NCI-H1417 treated with DMSO at 0.1 percent for 48 hours (cell line): ENCODE results near the gene PARP1.
"Not testable (repeated sequence)": the region's sequence is repeated elsewhere in the genome, so short reads cannot be mapped to it uniquely, and the experiment has no call there.

Experiments used
- DNase-seq: peaks from one replicate; lab custom pipeline; 2025; lab: John Stamatoyannopoulos, UW

PARP1 gene

DNA sequence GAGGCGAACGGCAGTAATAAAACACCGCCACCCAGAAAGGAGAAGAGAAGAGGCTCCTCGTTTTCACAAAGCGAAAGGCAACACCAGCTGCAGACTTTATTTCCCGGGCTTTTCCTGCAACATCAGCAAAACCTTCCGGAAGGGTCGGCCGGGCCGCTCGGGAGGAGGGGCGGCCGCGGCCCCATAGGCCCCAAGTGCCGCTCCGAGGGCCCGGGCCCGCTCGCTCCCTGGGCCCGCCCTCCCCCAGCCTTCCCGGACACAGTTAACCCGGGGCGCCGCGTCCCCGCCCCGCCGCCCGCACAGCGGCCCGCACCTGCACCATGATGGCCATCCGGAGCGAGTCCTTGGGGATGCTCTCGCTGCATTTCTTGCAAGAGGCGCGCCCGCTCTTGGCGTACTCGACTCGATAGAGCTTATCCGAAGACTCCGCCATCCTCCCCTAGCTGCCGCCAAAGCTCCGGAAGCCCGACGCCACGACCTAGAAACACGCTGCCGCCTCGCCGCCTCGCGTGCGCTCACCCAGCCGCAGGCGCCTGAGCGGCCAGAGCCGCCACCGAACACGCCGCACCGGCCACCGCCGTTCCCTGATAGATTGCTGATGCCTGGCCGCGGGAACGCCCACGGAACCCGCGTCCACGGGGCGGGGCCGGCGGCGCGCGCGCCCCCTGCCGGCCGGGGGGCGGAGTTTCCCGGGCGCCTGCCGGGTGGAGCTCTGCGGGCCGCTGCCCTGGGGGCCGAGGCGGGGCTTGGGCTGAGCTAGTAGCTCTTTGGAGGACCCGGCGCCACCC lies at the start of gene PARP1:
PARP1 (minus strand) TSS at position 597 of the 788 bp plus-strand sequence; CDS start at position 433, 164 bp downstream.
- peak; percentile 38 for DNase-seq

GRCh38 chr1:226457307-226457712 lies 49.4 kb upstream of the PARP1 start:
- no peak for DNase-seq

DNA sequence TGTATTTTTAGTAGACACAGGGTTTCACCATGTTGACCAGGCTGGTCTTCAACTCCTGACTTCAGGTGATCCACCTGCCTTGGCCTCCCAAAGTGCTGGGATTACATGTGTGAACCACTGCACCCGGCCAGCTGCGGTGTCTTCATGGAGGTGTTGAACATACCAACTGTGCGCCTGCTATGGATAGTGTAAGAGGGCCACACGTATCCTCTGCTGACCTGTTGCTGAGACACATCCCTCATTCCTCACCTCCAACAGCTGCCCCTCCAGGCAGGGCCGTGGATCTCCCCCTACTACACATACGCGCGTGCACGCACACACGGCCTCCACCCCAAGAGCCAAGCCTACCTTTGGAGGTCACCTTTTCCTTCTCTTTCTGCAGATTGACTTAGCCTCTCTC lies 48.0 kb upstream of the PARP1 start:
- no peak for DNase-seq

DNA sequence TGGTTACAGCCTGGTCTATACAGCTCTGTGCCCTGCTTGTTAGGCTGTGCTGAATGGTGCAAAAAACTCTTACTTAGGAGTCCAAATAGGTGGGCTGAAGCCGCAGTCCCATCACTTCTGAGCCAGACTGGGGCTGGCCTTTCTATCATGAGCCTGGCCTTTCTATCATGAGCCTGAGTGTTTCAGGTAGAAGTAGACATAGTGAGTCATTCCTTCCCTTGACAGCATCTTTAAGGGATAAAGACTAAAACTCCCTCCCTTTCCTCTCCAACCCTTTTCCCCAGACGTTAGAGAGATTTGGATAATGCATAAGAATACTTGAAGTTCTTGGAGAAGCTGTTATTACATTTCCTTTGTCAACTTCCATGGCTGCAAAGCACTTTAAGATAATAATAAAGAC lies 46.5 kb upstream of the PARP1 start:
- DNase-seq, result no peak

DNA sequence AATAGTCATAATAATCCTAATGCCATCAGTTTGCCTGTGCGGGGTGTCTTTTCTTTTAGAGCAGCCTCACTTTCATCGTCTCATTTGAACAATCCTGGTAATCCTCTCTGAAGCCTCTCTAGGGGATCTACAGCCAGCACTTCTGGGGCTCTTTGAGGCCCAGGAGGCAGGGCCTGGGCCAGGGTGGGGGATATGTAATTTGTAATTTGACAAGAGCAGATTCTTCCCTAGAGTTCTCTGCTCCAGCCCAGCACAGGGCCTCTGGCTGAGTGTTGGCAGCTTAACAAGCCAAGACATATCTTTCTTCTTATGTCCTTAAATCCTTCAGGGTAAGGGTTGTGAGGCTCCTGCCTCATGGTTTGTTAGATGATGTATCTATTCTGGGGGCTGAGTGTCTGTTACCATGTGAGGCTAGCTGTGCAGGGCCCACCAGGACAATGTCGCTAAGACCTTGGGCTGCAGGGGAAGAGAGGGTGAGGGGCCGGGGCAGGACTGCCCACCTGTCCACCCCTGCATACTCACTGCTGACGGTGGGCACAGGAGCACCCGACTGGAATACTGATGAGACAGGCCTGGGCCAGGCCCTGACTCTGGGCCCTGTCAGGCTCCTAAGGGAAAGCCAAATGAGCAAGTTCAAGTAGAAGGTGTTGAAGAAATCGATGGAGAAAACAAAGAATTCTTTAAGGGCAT lies 45.3 kb upstream of the PARP1 start:
- no peak for DNase-seq

GRCh38 chr1:226450688-226451087 lies 42.8 kb upstream of the PARP1 start:
- DNase-seq, result no peak

DNA sequence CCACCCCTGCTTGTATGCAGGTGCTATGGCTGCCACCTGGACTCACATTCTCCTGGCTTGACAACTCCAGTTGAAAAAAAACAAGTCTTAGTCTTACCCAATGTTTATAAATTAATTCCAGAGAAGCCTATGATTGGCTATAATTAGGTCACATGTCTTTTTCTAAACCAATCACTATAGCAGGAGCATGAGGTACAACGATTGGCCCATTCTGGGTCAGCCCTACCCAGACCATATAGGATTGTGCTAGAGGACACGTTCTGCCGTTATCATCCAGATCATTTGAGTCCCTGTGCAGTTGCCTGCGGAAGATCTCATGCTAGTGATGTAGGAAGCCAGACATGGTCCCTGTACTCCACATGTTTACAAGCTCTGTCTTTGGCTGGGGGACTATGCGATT lies 41.9 kb upstream of the PARP1 start:
- no peak for DNase-seq

- DNase-seq, result no peak
Observed at GRCh38 chr1:226447932-226448665, 40.2 kb upstream of the PARP1 start.

- no peak for DNase-seq
Observed at GRCh38 chr1:226446094-226446493, 38.2 kb upstream of the PARP1 start.

- DNase-seq, result no peak
Observed at GRCh38 chr1:226444901-226445300, 37.0 kb upstream of the PARP1 start.

GRCh38 chr1:226443439-226443838 lies 35.5 kb upstream of the PARP1 start:
- no peak for DNase-seq

GRCh38 chr1:226443033-226443432 lies 35.1 kb upstream of the PARP1 start:
- DNase-seq, result no peak

GRCh38 chr1:226441629-226442028 lies 33.7 kb upstream of the PARP1 start:
- DNase-seq, result no peak

- DNase-seq, result no peak
Observed at GRCh38 chr1:226440512-226440911, 32.6 kb upstream of the PARP1 start.

DNA sequence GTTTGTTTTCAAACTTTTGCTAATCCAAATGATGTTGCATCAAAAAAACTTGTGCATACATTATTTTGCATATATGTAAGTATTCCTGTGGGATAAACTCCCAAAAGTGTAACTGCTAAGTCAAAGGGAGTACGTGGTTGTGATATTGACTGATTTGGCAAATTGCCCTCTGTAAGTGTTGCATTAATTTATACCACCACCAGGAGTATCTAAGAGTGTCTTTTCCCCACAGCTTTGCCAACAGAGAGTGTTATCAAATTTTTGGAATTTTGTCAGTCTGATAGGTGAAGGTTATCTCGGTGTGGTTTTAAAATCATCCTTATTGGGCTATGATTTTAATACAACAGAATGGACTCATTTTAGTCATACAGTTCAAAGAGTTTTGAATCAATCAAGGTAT lies 30.1 kb upstream of the PARP1 start:
- no peak for DNase-seq

GRCh38 chr1:226436855-226437491 lies 29.1 kb upstream of the PARP1 start:
- peak; percentile 1 for DNase-seq

DNA sequence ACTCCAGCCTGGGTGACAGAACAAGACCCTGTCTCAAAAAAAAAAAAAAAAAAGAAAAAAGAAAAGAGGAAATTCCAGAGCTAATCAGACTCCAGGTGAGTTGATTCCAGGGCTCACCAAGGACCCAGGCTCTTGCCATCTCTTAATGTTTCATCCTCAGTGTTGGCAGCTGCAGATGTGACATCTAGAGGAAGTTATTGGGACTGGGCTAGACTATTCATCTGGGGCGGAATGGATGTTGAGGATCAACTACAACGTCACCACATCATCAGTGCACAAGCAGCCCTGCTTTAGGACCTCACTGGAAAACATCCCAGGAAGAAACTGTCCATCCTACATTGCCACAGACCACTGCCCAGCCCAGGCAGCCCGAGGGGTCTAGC lies 28.6 kb upstream of the PARP1 start:
- no peak for DNase-seq

DNA sequence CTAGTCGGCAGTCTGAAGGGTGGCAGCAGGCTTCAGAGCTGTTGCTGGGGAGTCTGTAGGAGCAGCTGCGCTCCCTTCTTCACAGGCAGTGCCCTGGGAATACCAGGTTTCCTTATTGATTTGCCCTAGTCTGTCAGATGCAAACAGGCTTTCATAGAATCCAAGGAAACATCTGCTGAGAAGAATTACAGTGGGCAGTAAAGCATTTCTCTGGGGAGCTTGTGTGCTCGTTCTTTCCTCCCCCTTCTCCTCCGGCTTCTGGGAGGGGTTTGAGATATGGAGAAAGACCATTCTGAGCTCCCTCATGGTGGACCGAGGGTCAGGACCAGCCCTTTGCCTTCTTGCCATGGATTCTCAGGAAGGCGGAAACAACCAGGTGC lies 25.4 kb upstream of the PARP1 start:
- no peak for DNase-seq

GRCh38 chr1:226432586-226433340 lies 24.9 kb upstream of the PARP1 start:
- no peak for DNase-seq

GRCh38 chr1:226431898-226432297 lies 24.0 kb upstream of the PARP1 start:
- not testable (repeated sequence) for DNase-seq

DNA sequence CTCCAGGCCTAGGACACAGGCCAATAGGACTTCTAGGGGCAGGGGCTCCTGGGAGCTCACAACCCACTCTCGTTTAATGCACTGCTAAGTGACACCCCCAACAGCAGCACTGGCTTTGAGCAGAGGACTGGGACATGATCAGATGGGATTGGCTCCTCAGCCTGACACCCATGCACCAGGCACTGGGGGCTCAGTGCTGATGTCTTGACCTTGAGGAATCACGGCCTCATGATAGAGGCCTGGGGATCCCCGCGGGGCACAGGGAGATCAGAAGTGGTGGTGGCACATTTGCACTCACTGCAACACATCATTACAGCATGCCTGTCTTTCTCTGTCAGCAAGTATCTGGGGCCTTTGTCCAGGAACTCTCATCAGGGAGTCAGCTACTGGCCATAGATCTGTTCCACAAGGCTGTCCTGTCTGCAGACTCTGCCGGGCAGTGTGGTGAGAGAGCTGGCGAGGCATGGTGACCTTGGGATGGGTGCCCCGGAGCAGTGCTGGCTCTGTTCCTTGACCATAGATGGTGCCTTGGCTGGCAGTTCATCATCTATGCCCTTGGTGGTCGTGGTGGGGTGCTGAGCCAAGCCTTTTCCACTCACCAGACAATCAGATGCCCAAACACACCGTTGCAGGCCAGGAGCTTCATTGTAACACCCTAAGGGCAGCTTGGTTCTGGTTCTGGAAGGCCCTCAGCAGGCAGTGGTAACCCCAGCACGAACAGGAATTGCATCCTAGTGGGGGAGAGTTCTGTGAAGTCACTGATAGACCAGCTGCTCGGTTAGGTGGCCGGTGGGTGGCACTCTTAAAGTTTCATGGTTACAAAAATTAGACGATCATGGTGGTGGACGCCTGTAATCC lies 22.2 kb upstream of the PARP1 start:
- DNase-seq, result no peak
